H1 (cell line): Measurements from ENCODE around the gene CA10. TPM values are rescaled to one million over a fixed set of nuclear protein-coding genes. Genes with fewer than 3 reads are reported as not detected.

Source experiments
- CTCF ChIA-PET: fragments of 300-600 bp; sonication (Branson Sonifier 250); formaldehyde crosslinking; loops from one replicate; lab custom pipeline; 2021; ENCODE audit not compliant: partially characterized antibody; lab: Charles Lee
- POLR2A ChIA-PET: fragments of 300-600 bp; sonication (Branson Sonifier 250); formaldehyde crosslinking; loops from one replicate; lab custom pipeline; 2021; ENCODE audit warnings: inconsistent platforms; ENCODE audit not compliant: partially characterized antibody; lab: Charles Lee
- DNase-seq, 2 experiments: peaks; one replicate each; pipeline versions ENCODE4 v3.0.0 to v3.0.0-alpha.2; 2010 to 2022; ENCODE audit warnings: low spot score in 2 of 2, low read depth in 1 of 2, mixed read lengths in 1 of 2
- FAIRE-seq: peaks from 2 replicates; lab custom pipeline; 2011; peaks lifted over from hg19 to GRCh38; lab: Jason Lieb, UNC
- H2AFZ ChIP-seq: 2 replicates; pipeline ENCODE4 v1.8.1; 2012; ENCODE audit warnings: low read length, inconsistent platforms
- H2AK5ac ChIP-seq: 2 replicates; pipeline ENCODE4 v1.6.1; 2013; ENCODE audit warnings: low read depth, low read length
- H2BK120ac ChIP-seq: replicated peaks from 2 replicates; pipeline ENCODE3; 2013; ENCODE audit warnings: low read depth, low read length, inconsistent platforms
- H2BK12ac ChIP-seq: 2 replicates; pipeline ENCODE4 v1.6.1; 2013; ENCODE audit warnings: low read depth, low read length
- H2BK15ac ChIP-seq: 2 replicates; pipeline ENCODE4 v1.6.1; 2013; ENCODE audit warnings: low read length
- H2BK20ac ChIP-seq: 2 replicates; pipeline ENCODE4 v1.6.1; 2013; ENCODE audit warnings: low read length
- H2BK5ac ChIP-seq: 2 replicates; pipeline ENCODE4 v1.6.1; 2013; ENCODE audit warnings: low read depth, low read length
- H3K14ac ChIP-seq: 2 replicates; pipeline ENCODE4 v1.6.1; 2013; ENCODE audit warnings: inconsistent platforms; ENCODE audit not compliant: insufficient read length
- H3K18ac ChIP-seq: 2 replicates; pipeline ENCODE4 v1.6.1; 2013; ENCODE audit warnings: low read length; ENCODE audit errors: extremely low read depth
- H3K23ac ChIP-seq: 2 replicates; pipeline ENCODE4 v1.6.1; 2013; ENCODE audit warnings: inconsistent platforms; ENCODE audit not compliant: insufficient read length
- H3K23me2 ChIP-seq: 2 replicates; pipeline ENCODE4 v1.6.1; 2013; ENCODE audit warnings: low read depth, low read length
- H3K27ac ChIP-seq: 2 replicates; pipeline ENCODE4 v1.6.1; 2011; ENCODE audit warnings: low read depth, low read length, inconsistent platforms
- H3K27me3 ChIP-seq, 4 experiments: replicated peaks in 1 of 4; 1 replicate in 1 of 4; 2 replicates in 3 of 4; pipeline versions ENCODE4 v1.6.1 to v1.8.1; 2011 to 2013; ENCODE audit warnings: low read length in 3 of 4, mild to moderate bottlenecking in 3 of 4, inconsistent platforms in 2 of 4, mixed read lengths in 2 of 4, moderate library complexity in 1 of 4; ENCODE audit not compliant: control insufficient read depth in 3 of 4, insufficient read depth in 3 of 4; ENCODE audit errors: extremely low read depth in 1 of 4
- H3K36me3 ChIP-seq, 4 experiments: 2 replicates each; pipeline versions ENCODE4 v1.6.1 to v1.8.1; 2011 to 2013; ENCODE audit warnings: mild to moderate bottlenecking in 4 of 4, low read length in 3 of 4, moderate library complexity in 2 of 4, control low read depth in 1 of 4, inconsistent platforms in 1 of 4; ENCODE audit not compliant: insufficient read depth in 4 of 4, control insufficient read depth in 2 of 4
- H3K4ac ChIP-seq: replicated peaks from 2 replicates; pipeline ENCODE3; 2013; ENCODE audit warnings: low read length, low read depth, mixed read lengths, inconsistent platforms; ENCODE audit not compliant: insufficient read length
- H3K4me1 ChIP-seq, 4 experiments: replicated peaks in 1 of 4; 1 replicate in 1 of 4; 2 replicates in 3 of 4; pipeline versions ENCODE4 v1.6.1 to v1.8.1; 2011 to 2013; ENCODE audit warnings: low read length in 3 of 4, inconsistent platforms in 2 of 4, mixed read lengths in 1 of 4; ENCODE audit not compliant: insufficient read depth in 4 of 4, control insufficient read depth in 3 of 4
- H3K4me2 ChIP-seq, 2 experiments: 2 replicates each; pipeline versions ENCODE4 v1.6.1 to v1.8.1; 2011 to 2013; ENCODE audit warnings: low read depth in 2 of 2, low read length in 2 of 2, control low read depth in 1 of 2, inconsistent platforms in 1 of 2, mild to moderate bottlenecking in 1 of 2; ENCODE audit not compliant: insufficient read depth in 1 of 2
- H3K4me3 ChIP-seq, 4 experiments: fragments of 200-600, 300-600 bp in 1 of 4; sonication (generic), shearing (Covaris generic), sonication (Bioruptor Twin) in 1 of 4; 2 replicates each; pipeline versions ENCODE4 v1.5.1 to v1.8.1; 2011 to 2016; ENCODE audit warnings: low read length in 4 of 4, low read depth in 3 of 4, control low read depth in 2 of 4, inconsistent platforms in 2 of 4, mild to moderate bottlenecking in 2 of 4, mixed read lengths in 1 of 4, moderate library complexity in 1 of 4; ENCODE audit not compliant: insufficient read depth in 2 of 4; ENCODE audit errors: extremely low read depth in 1 of 4
- H3K56ac ChIP-seq: replicated peaks from 2 replicates; pipeline ENCODE3; 2013; ENCODE audit warnings: low read depth, mild to moderate bottlenecking, mixed read lengths, low read length, inconsistent platforms; ENCODE audit not compliant: insufficient read length
- H3K79me1 ChIP-seq: 2 replicates; pipeline ENCODE4 v1.6.1; 2013; ENCODE audit warnings: low read depth, low read length, control low read depth
- H3K79me2 ChIP-seq, 2 experiments: 2 replicates each; pipeline versions ENCODE4 v1.6.1 to v1.8.1; 2012 to 2013; ENCODE audit warnings: low read length in 2 of 2, mild to moderate bottlenecking in 2 of 2, inconsistent platforms in 1 of 2; ENCODE audit not compliant: insufficient read depth in 2 of 2, control insufficient read depth in 1 of 2
- H3K9ac ChIP-seq, 4 experiments: replicated peaks in 1 of 4; 1 replicate in 1 of 4; 2 replicates in 3 of 4; pipeline versions ENCODE4 v1.6.1 to v1.8.1; 2011 to 2013; ENCODE audit warnings: low read depth in 3 of 4, low read length in 3 of 4, control low read depth in 2 of 4, mild to moderate bottlenecking in 2 of 4, moderate library complexity in 2 of 4, inconsistent platforms in 1 of 4; ENCODE audit errors: extremely low read depth in 1 of 4
- H3K9me3 ChIP-seq, 2 experiments: 2 replicates each; pipeline versions ENCODE4 v1.6.1 to v1.8.1; 2012 to 2013; ENCODE audit warnings: mild to moderate bottlenecking in 2 of 2, moderate library complexity in 2 of 2, control low read depth in 1 of 2, inconsistent platforms in 1 of 2, low read depth in 1 of 2, low read length in 1 of 2, mixed read lengths in 1 of 2; ENCODE audit not compliant: insufficient read depth in 2 of 2
- H4K20me1 ChIP-seq, 2 experiments: replicated peaks in 1 of 2; 2 replicates each; pipeline versions ENCODE3 to v1.8.1; 2011 to 2013; ENCODE audit warnings: inconsistent platforms in 2 of 2, low read length in 2 of 2, mild to moderate bottlenecking in 1 of 2; ENCODE audit not compliant: insufficient read depth in 2 of 2, control insufficient read depth in 1 of 2
- H4K5ac ChIP-seq: 2 replicates; pipeline ENCODE4 v1.6.1; 2013; ENCODE audit warnings: low read length, low read depth, mixed read lengths, inconsistent platforms; ENCODE audit not compliant: insufficient read length
- H4K8ac ChIP-seq: 2 replicates; pipeline ENCODE4 v1.8.0; 2013; ENCODE audit warnings: mild to moderate bottlenecking, moderate library complexity, low read length, inconsistent platforms; ENCODE audit not compliant: insufficient read depth; ENCODE audit errors: extremely low read depth
- H4K91ac ChIP-seq: replicated peaks from 2 replicates; pipeline ENCODE3; 2013; ENCODE audit warnings: low read length, mixed read lengths, inconsistent platforms; ENCODE audit not compliant: insufficient read length
- CHD1 ChIP-seq: IDR thresholded peaks from 2 replicates; pipeline ENCODE4 v1.6.1; 2012; ENCODE audit warnings: low read depth, low read length, improper control_type of control experiment
- CTBP2 ChIP-seq: IDR thresholded peaks from 2 replicates; pipeline ENCODE4 v1.7.0; 2011; ENCODE audit warnings: borderline replicate concordance, mild to moderate bottlenecking, moderate library complexity, mixed read lengths, low read length; ENCODE audit not compliant: insufficient read depth, insufficient read length
- EGR1 ChIP-seq: IDR thresholded peaks from 2 replicates; pipeline ENCODE4 v1.6.1; 2011; ENCODE audit warnings: low read depth, low read length, borderline replicate concordance
- KDM1A ChIP-seq: fragments of 200-600, 300-600 bp; sonication (generic); IDR thresholded peaks from 2 replicates; pipeline ENCODE4 v1.7.1; 2016; ENCODE audit warnings: mild to moderate bottlenecking, low read length, borderline replicate concordance
- MAFK ChIP-seq: IDR thresholded peaks from 2 replicates; pipeline ENCODE4 v1.6.1; 2012; ENCODE audit warnings: low read depth, mild to moderate bottlenecking, improper control_type of control experiment, low read length
- POLR2A ChIP-seq, 2 experiments: IDR thresholded peaks; 1 replicate in 1 of 2; 2 replicates in 1 of 2; pipeline ENCODE4 v1.6.1; 2011; ENCODE audit warnings: low read depth in 2 of 2, low read length in 2 of 2, mild to moderate bottlenecking in 2 of 2; ENCODE audit errors: control extremely low read depth in 1 of 2
- POLR2AphosphoS5 ChIP-seq: IDR thresholded peaks from 2 replicates; pipeline ENCODE4 v1.6.1; 2011; ENCODE audit warnings: low read depth, low read length
- POU5F1 ChIP-seq: IDR thresholded peaks from 2 replicates; pipeline ENCODE4 v1.6.1; 2011; ENCODE audit warnings: low read depth, mild to moderate bottlenecking, low read length, moderate library complexity
- RBBP5 ChIP-seq: IDR thresholded peaks from 2 replicates; pipeline ENCODE4 v1.7.1; 2012; ENCODE audit warnings: low read depth, mild to moderate bottlenecking, inconsistent platforms, low read length, moderate library complexity, borderline replicate concordance
- RFX5 ChIP-seq: IDR thresholded peaks from 2 replicates; pipeline ENCODE4 v1.6.1; 2011; ENCODE audit warnings: low read depth, low read length, improper control_type of control experiment, borderline replicate concordance
- SIN3A ChIP-seq, 2 experiments: IDR thresholded peaks in 1 of 2; conservative IDR thresholded peaks in 1 of 2; 2 replicates each; pipeline ENCODE4 v1.6.1; 2011 to 2012; ENCODE audit warnings: low read length in 2 of 2, improper control_type of control experiment in 1 of 2, low read depth in 1 of 2, mild to moderate bottlenecking in 1 of 2
- SIRT6 ChIP-seq: IDR thresholded peaks from one replicate; pipeline ENCODE4 v1.7.1; 2012; ENCODE audit warnings: low read length, inconsistent platforms
- SIX5 ChIP-seq: IDR thresholded peaks from 2 replicates; pipeline ENCODE4 v1.6.1; 2011; ENCODE audit warnings: mild to moderate bottlenecking, low read depth, low read length
- SP2 ChIP-seq: IDR thresholded peaks from 2 replicates; pipeline ENCODE4 v1.6.1; 2012; ENCODE audit warnings: mild to moderate bottlenecking, low read length, inconsistent platforms
- SRF ChIP-seq: IDR thresholded peaks from 2 replicates; pipeline ENCODE4 v1.6.1; 2011; ENCODE audit warnings: mild to moderate bottlenecking, low read depth, low read length, moderate library complexity
- YY1 ChIP-seq: IDR thresholded peaks from 2 replicates; pipeline ENCODE4 v1.6.1; 2011; ENCODE audit warnings: low read depth, mild to moderate bottlenecking, low read length
- WGBS, 2 experiments: shearing (Covaris generic) in 1 of 2; methylation state at CpG; one replicate each; pipeline versions ENCODE4 v1.1.6 to v1.1.7; 2013 to 2015; ENCODE audit warnings: low lambda C conversion rate in 2 of 2, mixed read lengths in 2 of 2, inconsistent platforms in 1 of 2, low coverage in 1 of 2, missing lambda C conversion rate in 1 of 2; ENCODE audit not compliant: insufficient replicate concordance in 2 of 2, insufficient coverage in 1 of 2, insufficient read length in 1 of 2; ENCODE audit errors: extremely low coverage in 1 of 2, missing lambda C conversion rate in 1 of 2; 5-methylcytosine and 5-hydroxymethylcytosine counted together
- polyA plus RNA-seq, 7 experiments: library from polyadenylated mRNA; depleted of rRNA in 3 of 7; stranded (reverse) in 5 of 7; unstranded in 2 of 7; fragments of >200 nt in 5 of 7; fragments of 200-250 nt in 2 of 7; gene quantifications; 1 replicate in 5 of 7; 2 replicates in 1 of 7; 4 replicates in 1 of 7; pipeline versions ENCODE4 v1.2.1 to v1.2.3, GENCODE V29; 2011 to 2013; ENCODE audit warnings: missing spikeins in 2 of 7, mixed read lengths in 2 of 7
- total RNA-seq: library from RNA; stranded (reverse); fragmentation: NEBNext Ultra II Directional; extraction: Animal tissue kit (Norgen Biotek cat#: 25700); gene quantifications from 2 replicates; pipeline ENCODE4 v1.2.1, GENCODE V29; 2021

Gene CA10
- total and polyA plus RNA-seq, 2 of the 8 experiments (the other 6 are each of a cell fraction or from before 2014, with no cell fraction given) = 0.60 to 0.63 TPM

GRCh38 chr17:51846566-51846965, 311.9 kb downstream of the CA10 start:
- Histone ChIP-seq H3K4ac (no peak overlapping the region), H4K20me1 (no peaks in the 10 kb centered on the region), H3K27me3 (no peaks in the 10 kb centered on the region), H4K5ac (no peak overlapping the region), H3K9me3 (no peaks in the 10 kb centered on the region), H2BK20ac (no peak overlapping the region), H4K8ac (no peak overlapping the region), H3K27ac (no peak overlapping the region), H3K56ac (no peak overlapping the region), H2BK12ac (no peak overlapping the region), H2AK5ac (no peak overlapping the region), H3K23me2 (no peaks in the 10 kb centered on the region), H3K14ac (no peak overlapping the region), H4K91ac (no peak overlapping the region), H3K79me1 (no peaks in the 10 kb centered on the region), H3K4me1 (no peaks in the 10 kb centered on the region), H3K4me3 (no peak overlapping the region), H3K9ac (no peak overlapping the region), H2BK5ac (no peak overlapping the region), H2BK120ac (no peak overlapping the region), H3K23ac (no peak overlapping the region), H3K36me3 (no peaks in the 10 kb centered on the region), H3K4me2 (no peak overlapping the region), H2BK15ac (no peak overlapping the region), H2AFZ (no peak overlapping the region), H3K79me2 (no peaks in the 10 kb centered on the region), H3K18ac (no peak overlapping the region)
- FAIRE-seq (no peak), DNase-seq (no peak)
- POLR2A ChIA-PET = no interaction called here
- 93% methylated on average over 4 of the region's 4 CpGs; no CpG with 5 or more reads in 1 of the 2 experiments for WGBS, 2 experiments
- TF ChIP-seq EGR1 = no peak
- TF ChIP-seq RFX5 = no peak
- TF ChIP-seq KDM1A = no peak
- TF ChIP-seq MAFK = no peak
- TF ChIP-seq CTBP2 = no peak
- TF ChIP-seq CHD1 = no peak
- TF ChIP-seq YY1 = no peak
- TF ChIP-seq SRF = no peak
- TF ChIP-seq SIN3A (conservative IDR thresholded peaks at IDR 0.05 in 1 of 2, IDR thresholded peaks at IDR 0.05 in 1 of 2; ENCODE audit: low read depth in 1 of 2, low read length in 2 of 2) = no peak
- no peak for TF ChIP-seq RBBP5
- TF ChIP-seq SIRT6 = no peak
- TF ChIP-seq SIX5 = no peak
- no peak for TF ChIP-seq SP2
- no peak for TF ChIP-seq POU5F1
- TF ChIP-seq POLR2A (IDR thresholded peaks at IDR 0.05; ENCODE audit: control extremely low read depth in 1 of 2, low read depth in 2 of 2, low read length in 2 of 2) = no peak
- TF ChIP-seq POLR2AphosphoS5 = no peak
- CTCF ChIA-PET = interaction anchor here (0.7 to 1.7 kb wide), 5 partner anchors 80 to 474 kb away, joined by 3 to 4 read pairs (median 3); no protein-coding TSS in a partner anchor
